GM12872 (cell line): ENCODE measurements around the gene TOP3A.

Source experiments
- CTCF ChIP-seq: IDR thresholded peaks from 3 replicates; pipeline ENCODE4 v1.5.1; 2011; ENCODE audit warnings: low read depth, mild to moderate bottlenecking, low read length, moderate library complexity; ENCODE audit not compliant: insufficient read depth

The TOP3A gene

GRCh38 chr17:18280249-18280648, 34.5 kb downstream of the TOP3A start:
- no peak for TF ChIP-seq CTCF

- TF ChIP-seq CTCF = no peak
Observed at GRCh38 chr17:18278867-18279266, 35.9 kb downstream of the TOP3A start.

- TF ChIP-seq CTCF = no peak
Observed at GRCh38 chr17:18277076-18277475, 37.7 kb downstream of the TOP3A start.

GRCh38 chr17:18270046-18270931, 44.5 kb downstream of the TOP3A start:
- TF ChIP-seq CTCF = no peak

- TF ChIP-seq CTCF = no peak
Observed at GRCh38 chr17:18267927-18268711, 46.7 kb downstream of the TOP3A start.

GRCh38 chr17:18267366-18267765, 47.4 kb downstream of the TOP3A start:
- no peak for TF ChIP-seq CTCF

- no peak for TF ChIP-seq CTCF
Observed at GRCh38 chr17:18263885-18264682, 50.7 kb downstream of the TOP3A start.
